ENCODE results near the gene ENTPD6. TPM values are rescaled to one million over a fixed set of nuclear protein-coding genes. Genes with fewer than 3 reads are reported as not detected.
A peak's percentile ranks its signal among the peaks of the same experiment; 100 is the strongest.
"Not testable (repeated sequence)": the region's sequence is repeated elsewhere in the genome, so short reads cannot be mapped to it uniquely, and the experiment has no call there.

ENTPD6 gene
- total RNA-seq, 1 experiment from 2014 or later, result 62.4 TPM

GRCh38 chr20:25223765-25224720 is 28.5 kb downstream of the ENTPD6 start:
- no peak for DNase-seq (ENCODE audit: low spot score)

GRCh38 chr20:25224941-25225340 is 29.4 kb downstream of the ENTPD6 start:
- DNase-seq (ENCODE audit: low spot score), result no peak

GRCh38 chr20:25225642-25226432 is 30.3 kb downstream of the ENTPD6 start:
- DNase-seq (ENCODE audit: low spot score), result no peak

- no peak for DNase-seq (ENCODE audit: low spot score)
Observed at GRCh38 chr20:25226433-25227316, 31.2 kb downstream of the ENTPD6 start.

- DNase-seq (ENCODE audit: low spot score), result peak; percentile 78
Observed at GRCh38 chr20:25227317-25227831, 31.9 kb downstream of the ENTPD6 start.

- no peak for DNase-seq (ENCODE audit: low spot score)
Observed at GRCh38 chr20:25229486-25230165, 34.1 kb downstream of the ENTPD6 start.

GRCh38 chr20:25230166-25230831 is 34.8 kb downstream of the ENTPD6 start:
- DNase-seq (ENCODE audit: low spot score), result no peak

- DNase-seq (ENCODE audit: low spot score), result peak; percentile 91
Observed at GRCh38 chr20:25233016-25233772, 37.7 kb downstream of the ENTPD6 start.

GRCh38 chr20:25234009-25234849 is 38.7 kb downstream of the ENTPD6 start:
- not testable (repeated sequence) for DNase-seq (ENCODE audit: low spot score)

- peak; percentile 35 for DNase-seq (ENCODE audit: low spot score)
Observed at GRCh38 chr20:25236450-25237304, 41.2 kb downstream of the ENTPD6 start.

GRCh38 chr20:25237610-25238318 is 42.3 kb downstream of the ENTPD6 start:
- peak; percentile 100 for DNase-seq (ENCODE audit: low spot score)

GRCh38 chr20:25238319-25239037 is 43.0 kb downstream of the ENTPD6 start:
- DNase-seq (ENCODE audit: low spot score), result peak; percentile 34

- no peak for DNase-seq (ENCODE audit: low spot score)
Observed at GRCh38 chr20:25239387-25240370, 44.2 kb downstream of the ENTPD6 start.

- DNase-seq (ENCODE audit: low spot score), result not testable (repeated sequence)
Observed at GRCh38 chr20:25240851-25241658, 45.5 kb downstream of the ENTPD6 start.
